ENCODE results near the gene ESPL1. TPM values are rescaled to one million over a fixed set of nuclear protein-coding genes. Genes with fewer than 3 reads are reported as not detected.

Gene ESPL1
- total and polyA plus RNA-seq, 3 donors from 2014 or later, result 16.5 to 30.5 (median 24.5) TPM

GRCh38 chr12:53251477-53252348 lies 16.4 kb upstream of the ESPL1 start:
- intact Hi-C loops (cut with DNase I; ENCODE audit: low total_unique reads), result loop anchor here (5.0 kb wide), 1 partner anchor 34 kb away; no protein-coding TSS in a partner anchor
- 0 to 1% methylated on average over 33 to 51 of the region's 51 CpGs for WGBS, 2 donors
- H3K9me3 ChIP-seq, result no peaks in the 10 kb centered on the region

GRCh38 chr12:53252349-53252916 lies 15.7 kb upstream of the ESPL1 start:
- Histone ChIP-seq H3K4me3 (peak overlapping the region; percentile 82 to 94), H3K27me3 (no peaks in the 10 kb centered on the region), H3K36me3 (ENCODE audit: low read depth, missing control alignments) (no peaks in the 10 kb centered on the region), H3K9me3 (no peaks in the 10 kb centered on the region), H3K4me1 (peaks cover 20% of the 10 kb centered on the region), H3K27ac (peak overlapping the region; percentile 84 to 93)
- no peak for DNase-seq
- TF ChIP-seq POLR2A (IDR thresholded peaks at IDR 0.05) (no peak), CTCF (IDR thresholded peaks at IDR 0.05) (no peak)
- WGBS, 2 donors, result 2 to 4% methylated on average over 14 to 19 of the region's 19 CpGs
- intact Hi-C loops (cut with DNase I; ENCODE audit: low total_unique reads), result loop anchor here (5.0 kb wide), 1 partner anchor 35 kb away; no protein-coding TSS in a partner anchor

More at GRCh38 chr12:53251477-53252348, 16.4 kb upstream of the ESPL1 start:
- peak overlapping the region; percentile 84 to 93 for H3K27ac ChIP-seq
- no peaks in the 10 kb centered on the region for H3K27me3 ChIP-seq
- peak; percentile 82 for DNase-seq
- no peaks in the 10 kb centered on the region for H3K36me3 ChIP-seq (ENCODE audit: low read depth, missing control alignments)
- no peak for TF ChIP-seq POLR2A (IDR thresholded peaks at IDR 0.05)
- peak in 2 of 3 experiments; percentile 20 to 36 for TF ChIP-seq CTCF (IDR thresholded peaks at IDR 0.05)
- peak overlapping the region; percentile 82 to 94 for H3K4me3 ChIP-seq
- peaks cover 20% of the 10 kb centered on the region for H3K4me1 ChIP-seq

- intact Hi-C loops (cut with DNase I; ENCODE audit: low total_unique reads), result loop anchor here (5.0 kb wide), 1 partner anchor 36 kb away; no protein-coding TSS in a partner anchor
- TF ChIP-seq CTCF (IDR thresholded peaks at IDR 0.05), result no peak
- no peak for TF ChIP-seq POLR2A (IDR thresholded peaks at IDR 0.05)
- Histone ChIP-seq H3K4me3 (no peak overlapping the region), H3K9me3 (no peaks in the 10 kb centered on the region), H3K36me3 (ENCODE audit: low read depth, missing control alignments) (no peaks in the 10 kb centered on the region), H3K4me1 (peaks cover 20% of the 10 kb centered on the region), H3K27me3 (no peaks in the 10 kb centered on the region), H3K27ac (no peak overlapping the region)
- no peak for DNase-seq
- WGBS, 2 donors, result 89 to 93% methylated on average over 12 to 13 of the region's 13 CpGs
Measured at GRCh38 chr12:53253298-53253697, 14.8 kb upstream of the ESPL1 start.

GRCh38 chr12:53254816-53255545 lies 13.1 kb upstream of the ESPL1 start:
- no peak for DNase-seq
- Histone ChIP-seq H3K4me3 (no peak overlapping the region), H3K9me3 (no peaks in the 10 kb centered on the region), H3K27ac (no peak overlapping the region), H3K27me3 (no peaks in the 10 kb centered on the region), H3K36me3 (ENCODE audit: low read depth, missing control alignments) (no peaks in the 10 kb centered on the region), H3K4me1 (peaks cover 20% of the 10 kb centered on the region)
- intact Hi-C loops (cut with DNase I; ENCODE audit: low total_unique reads), result loop anchor here (5.0 kb wide), 1 partner anchor 38 kb away; no protein-coding TSS in a partner anchor
- 86 to 89% methylated on average over 1 of the region's 1 CpG for WGBS, 2 donors
- no peak for TF ChIP-seq POLR2A (IDR thresholded peaks at IDR 0.05)
- TF ChIP-seq CTCF (IDR thresholded peaks at IDR 0.05), result no peak
